GM13977 (cell line): Measurements from ENCODE around the gene SRP9.
"Not testable (repeated sequence)": the region's sequence is repeated elsewhere in the genome, so short reads cannot be mapped to it uniquely, and the experiment has no call there.

Source experiments
- DNase-seq: peaks from one replicate; pipeline ENCODE4 v3.0.0; 2012; ENCODE audit warnings: low spot score
- CTCF ChIP-seq: IDR thresholded peaks from 2 replicates; pipeline ENCODE4 v1.5.1; 2012; ENCODE audit warnings: mild to moderate bottlenecking, control low read depth; ENCODE audit not compliant: insufficient read depth; ENCODE audit errors: extremely low read depth, missing control alignments
- in situ Hi-C: fragments of 300-500 bp; cut with MboI; formaldehyde crosslinking; loops from one replicate; pipeline ENCODE4 v1.12.0; 2022; ENCODE audit warnings: low sequenced_read_pairs, low pct_unique_long_range_greater_than_20kb, mixed read lengths, inconsistent platforms; ENCODE audit not compliant: unreplicated experiment

Gene SRP9

GRCh38 chr1:225806249-225806648, 28.6 kb downstream of the SRP9 start:
- DNase-seq = no peak
- in situ Hi-C loops = no loop called here
- TF ChIP-seq CTCF = no peak

- in situ Hi-C loops, DNase-seq: not testable (repeated sequence)
These were observed 29.1 kb downstream of the SRP9 start for GRCh38 chr1:225806736-225807135.

- no peak for DNase-seq
- TF ChIP-seq CTCF = no peak
- in situ Hi-C loops = no loop called here
These were observed 30.5 kb downstream of the SRP9 start for GRCh38 chr1:225808136-225808535.

GRCh38 chr1:225809842-225810578, 32.4 kb downstream of the SRP9 start, which contains the start of gene EPHX1:
EPHX1 (plus strand) TSS chr1:225810124; CDS start chr1:225828730, 18,606 bp downstream.
- in situ Hi-C loops = no loop called here
- peak; percentile 94 for DNase-seq
- peak; percentile 25 for TF ChIP-seq CTCF

GRCh38 chr1:225810579-225811538, 33.2 kb downstream of the SRP9 start:
- in situ Hi-C loops = not testable (repeated sequence)

GRCh38 chr1:225811622-225812487, 34.2 kb downstream of the SRP9 start:
- DNase-seq = no peak
- TF ChIP-seq CTCF = peak; percentile 21
- in situ Hi-C loops = no loop called here

More at GRCh38 chr1:225810579-225811538, 33.2 kb downstream of the SRP9 start:
- not testable (repeated sequence) for DNase-seq
